ENCODE results near the gene THSD7A. TPM values are rescaled to one million over a fixed set of nuclear protein-coding genes. Genes with fewer than 3 reads are reported as not detected.

THSD7A gene
- total and polyA plus RNA-seq, 2 of the 8 experiments (the other 6 are each of a cell fraction or from before 2014, with no cell fraction given): 0.44 to 1.2 TPM

GRCh38 chr7:11701829-11702560, 130.0 kb downstream of the THSD7A start:
- Histone ChIP-seq H4K8ac (ENCODE audit: extremely low read depth, insufficient read depth, low read length) (no peak overlapping the region), H3K27ac (ENCODE audit: low read depth, low read length) (no peak overlapping the region), H3K79me2 (ENCODE audit: control insufficient read depth in 1 of 2, insufficient read depth in 2 of 2, low read length in 2 of 2) (no peaks in the 10 kb centered on the region), H3K4me3 (ENCODE audit: extremely low read depth in 1 of 4, insufficient read depth in 2 of 4, low read depth in 3 of 4, low read length in 4 of 4) (no peak overlapping the region), H2BK120ac (replicated peaks; ENCODE audit: low read depth, low read length) (no peak overlapping the region), H2BK12ac (ENCODE audit: low read depth, low read length) (no peak overlapping the region), H3K9ac (replicated peaks in 1 of 4; ENCODE audit: extremely low read depth in 1 of 4, low read depth in 3 of 4, low read length in 3 of 4) (no peak overlapping the region), H3K56ac (replicated peaks; ENCODE audit: insufficient read length, low read depth, low read length) (no peak overlapping the region), H4K20me1 (replicated peaks in 1 of 2; ENCODE audit: control insufficient read depth in 1 of 2, insufficient read depth in 2 of 2, low read length in 2 of 2) (no peaks in the 10 kb centered on the region), H4K91ac (replicated peaks; ENCODE audit: insufficient read length, low read length) (no peak overlapping the region), H2BK15ac (ENCODE audit: low read length) (no peak overlapping the region), H3K9me3 (ENCODE audit: insufficient read depth in 2 of 2, low read depth in 1 of 2, low read length in 1 of 2) (no peaks in the 10 kb centered on the region), H3K23ac (ENCODE audit: insufficient read length) (no peak overlapping the region), H2BK5ac (ENCODE audit: low read depth, low read length) (no peak overlapping the region), H2BK20ac (ENCODE audit: low read length) (no peak overlapping the region), H3K4ac (replicated peaks; ENCODE audit: insufficient read length, low read depth, low read length) (no peak overlapping the region), H3K79me1 (ENCODE audit: low read depth, low read length) (no peaks in the 10 kb centered on the region), H3K14ac (ENCODE audit: insufficient read length) (no peak overlapping the region), H3K27me3 (replicated peaks in 1 of 4; ENCODE audit: control insufficient read depth in 3 of 4, extremely low read depth in 1 of 4, insufficient read depth in 3 of 4, low read length in 3 of 4) (no peaks in the 10 kb centered on the region), H3K36me3 (ENCODE audit: control insufficient read depth in 2 of 4, insufficient read depth in 4 of 4, low read length in 3 of 4) (no peaks in the 10 kb centered on the region), H3K4me2 (ENCODE audit: insufficient read depth in 1 of 2, low read depth in 2 of 2, low read length in 2 of 2) (no peak overlapping the region; a peak in 1 of 4 replicates), H3K23me2 (ENCODE audit: low read depth, low read length) (no peaks in the 10 kb centered on the region), H3K18ac (ENCODE audit: extremely low read depth, low read length) (no peak overlapping the region), H3K4me1 (replicated peaks in 1 of 4; ENCODE audit: control insufficient read depth in 3 of 4, insufficient read depth in 4 of 4, low read length in 3 of 4) (peaks cover 0 to 6% (median 2%) of the 10 kb centered on the region in 4 experiments; a peak in 2 of 7 replicates), H2AK5ac (ENCODE audit: low read depth, low read length) (no peak overlapping the region), H4K5ac (ENCODE audit: insufficient read length, low read depth, low read length) (no peak overlapping the region), H2AFZ (ENCODE audit: low read length) (0 out of 2 replicates have a peak overlapping the region, but pooled peaks have one; percentile 2)
- POLR2A ChIA-PET (ENCODE audit: partially characterized antibody): no interaction called here
- no peak for DNase-seq (ENCODE audit: low read depth in 1 of 2, low spot score in 2 of 2)
- CTCF ChIA-PET (ENCODE audit: partially characterized antibody): interaction anchor here (1.2 to 1.7 kb wide), 3 partner anchors 13 to 142 kb away, joined by 3 to 4 read pairs (median 4); no protein-coding TSS in a partner anchor
- WGBS, 2 experiments (ENCODE audit: extremely low coverage in 1 of 2, insufficient coverage in 1 of 2, insufficient read length in 1 of 2, insufficient replicate concordance in 2 of 2, low coverage in 1 of 2, low lambda C conversion rate in 2 of 2, missing lambda C conversion rate in 1 of 2): 83% methylated on average over 6 of the region's 6 CpGs; no CpG with 5 or more reads in 1 of the 2 experiments
- peak; percentile 45 for FAIRE-seq
- TF ChIP-seq ZNF274 (IDR thresholded peaks at IDR 0.05; ENCODE audit: borderline replicate concordance, extremely low read depth, low read length) (no peak), TAF7 (optimal IDR thresholded peaks at IDR 0.05; ENCODE audit: borderline replicate concordance, low read depth, low read length) (no peak), GTF2F1 (IDR thresholded peaks at IDR 0.05; ENCODE audit: borderline replicate concordance, low read depth, low read length) (no peak), TBP (IDR thresholded peaks at IDR 0.05; ENCODE audit: low read depth, low read length) (no peak)

Measured in H1 (cell line).